IPS-18a (cell line): ENCODE measurements around the gene CLDN17.

Experiments used
- H3K27ac ChIP-seq: one replicate; pipeline ENCODE4 v1.5.1; 2013; ENCODE audit warnings: low read length
- H3K27me3 ChIP-seq: one replicate; pipeline ENCODE4 v1.6.1; 2013; ENCODE audit warnings: mild to moderate bottlenecking, low read length; ENCODE audit not compliant: control insufficient read depth, insufficient read depth
- H3K36me3 ChIP-seq: one replicate; pipeline ENCODE4 v1.6.1; 2013; ENCODE audit warnings: low read depth, low read length; ENCODE audit not compliant: control insufficient read depth
- H3K4me1 ChIP-seq: one replicate; pipeline ENCODE4 v1.6.1; 2013; ENCODE audit warnings: low read depth, low read length; ENCODE audit not compliant: control insufficient read depth
- H3K4me3 ChIP-seq: one replicate; pipeline ENCODE4 v1.5.1; 2013; ENCODE audit warnings: low read length
- H3K9ac ChIP-seq: one replicate; pipeline ENCODE4 v1.6.1; 2013; ENCODE audit warnings: mild to moderate bottlenecking, low read length, moderate library complexity
- H3K9me3 ChIP-seq: one replicate; pipeline ENCODE4 v1.6.1; 2013; ENCODE audit warnings: low read depth, low read length; ENCODE audit not compliant: control insufficient read depth

Gene CLDN17

GRCh38 chr21:30186242-30186641 lies 19.6 kb upstream of the CLDN17 start:
- H3K27me3 ChIP-seq: no peaks in the 10 kb centered on the region
- H3K4me3 ChIP-seq: no peak overlapping the region
- H3K27ac ChIP-seq: no peak overlapping the region
- no peaks in the 10 kb centered on the region for H3K36me3 ChIP-seq
- no peak overlapping the region for H3K9ac ChIP-seq
- no peaks in the 10 kb centered on the region for H3K9me3 ChIP-seq
- H3K4me1 ChIP-seq: no peaks in the 10 kb centered on the region

GRCh38 chr21:30168086-30168485 lies 1.5 kb upstream of the CLDN17 start:
- H3K4me1 ChIP-seq: peaks cover 4% of the 10 kb centered on the region
- H3K27me3 ChIP-seq: no peaks in the 10 kb centered on the region
- no peak overlapping the region for H3K27ac ChIP-seq
- no peak overlapping the region for H3K4me3 ChIP-seq
- H3K9me3 ChIP-seq: no peaks in the 10 kb centered on the region
- no peak overlapping the region for H3K9ac ChIP-seq
- H3K36me3 ChIP-seq: no peaks in the 10 kb centered on the region

GRCh38 chr21:30166171-30166570 lies 434 bp downstream of the CLDN17 start:
- H3K4me3 ChIP-seq: no peak overlapping the region
- H3K9me3 ChIP-seq: no peaks in the 10 kb centered on the region
- H3K27me3 ChIP-seq: no peaks in the 10 kb centered on the region
- H3K4me1 ChIP-seq: peaks cover 4% of the 10 kb centered on the region
- no peaks in the 10 kb centered on the region for H3K36me3 ChIP-seq
- no peak overlapping the region for H3K27ac ChIP-seq
- no peak overlapping the region for H3K9ac ChIP-seq

GRCh38 chr21:30164796-30165195 lies 1.8 kb downstream of the CLDN17 start:
- H3K9me3 ChIP-seq: no peaks in the 10 kb centered on the region
- no peak overlapping the region for H3K4me3 ChIP-seq
- H3K9ac ChIP-seq: no peak overlapping the region
- no peak overlapping the region for H3K27ac ChIP-seq
- no peaks in the 10 kb centered on the region for H3K27me3 ChIP-seq
- H3K36me3 ChIP-seq: no peaks in the 10 kb centered on the region
- H3K4me1 ChIP-seq: peaks cover 4% of the 10 kb centered on the region

GRCh38 chr21:30153697-30154340 lies 12.8 kb downstream of the CLDN17 start:
- no peaks in the 10 kb centered on the region for H3K4me1 ChIP-seq
- H3K27me3 ChIP-seq: no peaks in the 10 kb centered on the region
- no peaks in the 10 kb centered on the region for H3K36me3 ChIP-seq
- no peak overlapping the region for H3K4me3 ChIP-seq
- no peak overlapping the region for H3K27ac ChIP-seq
- H3K9me3 ChIP-seq: no peaks in the 10 kb centered on the region
- H3K9ac ChIP-seq: no peak overlapping the region

- no peaks in the 10 kb centered on the region for H3K4me1 ChIP-seq
- H3K4me3 ChIP-seq: no peak overlapping the region
- no peaks in the 10 kb centered on the region for H3K36me3 ChIP-seq
- no peak overlapping the region for H3K9ac ChIP-seq
- H3K9me3 ChIP-seq: no peaks in the 10 kb centered on the region
- no peaks in the 10 kb centered on the region for H3K27me3 ChIP-seq
- H3K27ac ChIP-seq: no peak overlapping the region
Measured at GRCh38 chr21:30152792-30153191, 13.8 kb downstream of the CLDN17 start.

GRCh38 chr21:30148906-30149305 lies 17.7 kb downstream of the CLDN17 start:
- Histone ChIP-seq H3K27ac (no peak overlapping the region), H3K36me3 (no peaks in the 10 kb centered on the region), H3K4me1 (no peaks in the 10 kb centered on the region), H3K27me3 (no peaks in the 10 kb centered on the region), H3K9ac (no peak overlapping the region), H3K9me3 (no peaks in the 10 kb centered on the region), H3K4me3 (no peak overlapping the region)

GRCh38 chr21:30146558-30147282 lies 19.9 kb downstream of the CLDN17 start:
- no peaks in the 10 kb centered on the region for H3K27me3 ChIP-seq
- H3K9ac ChIP-seq: no peak overlapping the region
- no peak overlapping the region for H3K27ac ChIP-seq
- no peak overlapping the region for H3K4me3 ChIP-seq
- H3K9me3 ChIP-seq: no peaks in the 10 kb centered on the region
- H3K36me3 ChIP-seq: no peaks in the 10 kb centered on the region
- H3K4me1 ChIP-seq: no peaks in the 10 kb centered on the region

- Histone ChIP-seq H3K4me3 (no peak overlapping the region), H3K4me1 (peaks cover 4% of the 10 kb centered on the region), H3K27me3 (no peaks in the 10 kb centered on the region), H3K9me3 (no peaks in the 10 kb centered on the region), H3K27ac (no peak overlapping the region), H3K36me3 (no peaks in the 10 kb centered on the region), H3K9ac (no peak overlapping the region)
Measured at GRCh38 chr21:30138483-30138882, 28.1 kb downstream of the CLDN17 start.

GRCh38 chr21:30129246-30129645 lies 37.4 kb downstream of the CLDN17 start:
- H3K36me3 ChIP-seq: no peaks in the 10 kb centered on the region
- no peak overlapping the region for H3K27ac ChIP-seq
- no peaks in the 10 kb centered on the region for H3K27me3 ChIP-seq
- H3K9ac ChIP-seq: no peak overlapping the region
- H3K4me3 ChIP-seq: no peak overlapping the region
- H3K4me1 ChIP-seq: no peaks in the 10 kb centered on the region
- H3K9me3 ChIP-seq: no peaks in the 10 kb centered on the region

GRCh38 chr21:30126576-30126975 lies 40.0 kb downstream of the CLDN17 start:
- H3K27me3 ChIP-seq: no peaks in the 10 kb centered on the region
- no peak overlapping the region for H3K27ac ChIP-seq
- H3K9me3 ChIP-seq: no peaks in the 10 kb centered on the region
- no peaks in the 10 kb centered on the region for H3K36me3 ChIP-seq
- no peak overlapping the region for H3K4me3 ChIP-seq
- H3K9ac ChIP-seq: no peak overlapping the region
- H3K4me1 ChIP-seq: no peaks in the 10 kb centered on the region

- H3K27ac ChIP-seq: no peak overlapping the region
- no peak overlapping the region for H3K9ac ChIP-seq
- no peak overlapping the region for H3K4me3 ChIP-seq
- no peaks in the 10 kb centered on the region for H3K27me3 ChIP-seq
- no peaks in the 10 kb centered on the region for H3K4me1 ChIP-seq
- H3K36me3 ChIP-seq: no peaks in the 10 kb centered on the region
- H3K9me3 ChIP-seq: no peaks in the 10 kb centered on the region
Measured at GRCh38 chr21:30117631-30118030, 49.0 kb downstream of the CLDN17 start.
